Fibroblast of skin of back (primary cell): ENCODE results near the gene LIN7B.

Source experiments
- DNase-seq: peaks from one replicate; pipeline ENCODE4 v3.0.0-alpha.2; 2013

Gene LIN7B

DNA sequence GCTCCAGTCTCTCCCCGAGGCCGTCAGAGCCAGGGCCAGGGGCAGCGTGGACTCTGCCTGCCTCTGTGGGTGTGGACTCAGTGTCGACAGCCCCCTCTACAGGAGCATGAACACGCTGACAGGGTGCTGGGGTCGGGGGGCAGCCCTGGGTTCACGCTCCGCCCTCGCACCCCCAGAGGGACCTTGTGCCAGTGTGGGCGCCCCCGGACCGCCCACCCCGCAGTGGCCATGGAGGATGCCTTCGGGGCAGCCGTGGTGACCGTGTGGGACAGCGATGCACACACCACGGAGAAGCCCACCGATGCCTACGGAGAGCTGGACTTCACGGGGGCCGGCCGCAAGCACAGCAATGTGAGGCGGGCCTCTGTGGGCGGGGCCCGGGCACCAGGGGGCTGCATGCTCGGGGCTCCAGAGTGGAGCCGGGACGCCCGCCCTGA, 51.7 kb downstream of the LIN7B start:
- no peak for DNase-seq

DNA sequence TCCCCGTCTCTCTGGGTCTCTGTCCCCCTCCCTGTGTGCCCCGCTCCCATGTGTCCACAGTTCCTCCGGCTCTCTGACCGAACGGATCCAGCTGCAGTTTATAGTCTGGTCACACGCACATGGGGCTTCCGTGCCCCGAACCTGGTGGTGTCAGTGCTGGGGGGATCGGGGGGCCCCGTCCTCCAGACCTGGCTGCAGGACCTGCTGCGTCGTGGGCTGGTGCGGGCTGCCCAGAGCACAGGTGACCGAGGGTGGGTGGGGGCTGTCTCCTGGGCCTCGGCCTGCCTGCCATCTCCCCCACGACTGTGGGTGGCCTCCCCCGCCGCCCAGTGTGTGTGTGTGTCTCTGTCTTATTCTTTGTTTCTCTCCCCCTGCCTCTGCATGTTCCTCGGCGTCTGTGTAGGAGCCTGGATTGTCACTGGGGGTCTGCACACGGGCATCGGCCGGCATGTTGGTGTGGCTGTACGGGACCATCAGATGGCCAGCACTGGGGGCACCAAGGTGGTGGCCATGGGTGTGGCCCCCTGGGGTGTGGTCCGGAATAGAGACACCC, 53.8 kb downstream of the LIN7B start:
- DNase-seq: no peak
